ENCODE data around the gene NKD2.
"Not testable (repeated sequence)": the region's sequence is repeated elsewhere in the genome, so short reads cannot be mapped to it uniquely, and the experiment has no call there.

Gene NKD2

DNA sequence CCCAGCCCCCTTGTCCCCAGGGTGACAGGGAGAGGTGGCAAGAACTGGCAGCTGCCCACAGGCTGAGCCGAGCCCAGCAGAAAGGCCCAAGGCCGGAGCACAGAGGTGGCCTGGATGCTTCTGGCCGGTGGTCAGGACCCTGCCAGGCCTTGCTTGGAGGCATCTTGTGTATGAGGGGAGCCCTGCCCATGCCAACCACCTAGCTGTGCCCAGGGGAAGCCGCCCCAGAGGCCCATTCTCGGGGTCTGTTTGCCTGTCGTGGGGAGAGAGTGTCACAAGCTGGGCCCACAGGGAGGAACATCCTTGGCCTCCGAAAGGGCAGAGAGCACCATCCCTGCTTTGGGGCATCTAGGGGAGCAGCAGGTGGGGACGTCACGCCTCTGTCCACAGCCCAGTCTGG lies 10.0 kb downstream of the NKD2 start:
- H3K36me3 ChIP-seq (ENCODE audit: insufficient read depth, low read length), result no peaks in the 10 kb centered on the region
- no peaks in the 10 kb centered on the region for H3K4me1 ChIP-seq (ENCODE audit: insufficient read depth, low read length)
- no peak overlapping the region for H3K9ac ChIP-seq (ENCODE audit: low read depth, low read length)
- H3K9me3 ChIP-seq (ENCODE audit: control insufficient read depth, insufficient read depth, low read length), result no peaks in the 10 kb centered on the region

DNA sequence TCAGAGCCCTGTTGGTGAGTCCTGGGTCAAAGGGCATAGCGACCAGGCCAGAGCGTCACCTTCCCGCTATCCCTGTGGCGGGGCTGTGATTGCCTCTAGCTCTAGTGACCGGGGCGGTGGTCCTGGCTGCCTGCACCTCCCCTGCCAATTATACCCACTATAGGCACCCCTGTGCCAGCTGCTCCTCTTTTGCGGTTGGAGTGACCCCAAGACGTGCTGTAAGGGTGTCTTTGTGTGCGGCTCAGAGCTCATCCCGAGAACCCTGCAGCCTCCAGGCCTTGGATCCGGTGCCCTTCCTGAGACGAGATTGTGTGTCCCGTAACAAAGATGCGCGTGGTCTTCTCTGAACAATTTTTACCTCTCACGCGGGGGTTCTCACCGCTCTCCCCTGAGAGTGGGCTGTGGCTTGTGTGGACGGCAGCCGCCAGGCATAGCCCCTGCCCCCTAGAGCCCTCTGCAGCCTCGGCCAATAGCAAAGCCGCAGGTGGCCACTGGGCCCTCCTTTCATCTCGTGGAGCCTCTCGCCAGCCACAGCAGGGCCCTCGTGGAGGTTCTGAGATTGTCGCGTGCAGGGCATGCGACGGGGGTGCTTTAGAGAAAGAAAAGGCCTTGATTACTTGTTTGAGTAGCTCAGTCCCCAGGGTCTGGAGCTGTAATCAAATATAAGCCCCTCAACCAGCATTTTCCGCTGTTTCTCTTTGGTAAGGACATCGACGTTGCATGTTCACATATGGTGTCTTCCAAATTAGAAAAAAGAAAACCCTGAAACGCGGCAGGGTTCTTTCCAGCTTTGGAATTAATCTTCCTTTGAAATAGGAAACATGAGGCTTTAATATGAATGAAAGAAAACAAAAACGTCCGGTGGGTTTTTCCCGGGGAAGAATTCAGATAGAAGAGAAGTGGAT lies 10.7 kb downstream of the NKD2 start:
- H3K4me1 ChIP-seq (ENCODE audit: insufficient read depth, low read length), result no peaks in the 10 kb centered on the region
- no peaks in the 10 kb centered on the region for H3K9me3 ChIP-seq (ENCODE audit: control insufficient read depth, insufficient read depth, low read length)
- H3K36me3 ChIP-seq (ENCODE audit: insufficient read depth, low read length), result no peaks in the 10 kb centered on the region
- H3K9ac ChIP-seq (ENCODE audit: low read depth, low read length), result no peak overlapping the region

DNA sequence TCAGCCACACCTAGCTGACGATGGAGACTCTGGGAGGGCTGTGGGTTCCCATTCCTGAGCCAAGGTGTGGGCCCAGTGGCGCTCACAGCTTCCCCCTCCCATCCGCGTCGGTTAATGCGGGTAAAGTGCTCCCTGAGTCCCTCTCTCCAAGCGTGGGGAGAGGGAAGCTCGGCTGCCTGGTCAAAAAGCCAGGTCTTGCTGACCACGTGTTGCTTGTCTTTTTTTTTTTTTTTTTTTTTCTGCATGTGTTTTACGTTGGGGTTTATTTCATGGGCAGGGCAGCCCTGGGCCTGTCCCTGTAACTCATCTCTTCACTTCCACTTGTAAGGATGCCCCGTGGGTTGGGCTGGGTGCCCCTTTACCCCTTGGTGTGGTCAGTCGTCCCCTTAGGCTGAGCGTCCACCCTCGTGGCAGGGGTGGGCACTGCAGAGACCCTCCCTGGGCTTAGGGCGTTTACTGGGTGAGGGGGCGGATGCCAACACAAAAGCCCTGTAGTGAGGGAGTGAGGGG lies 11.9 kb downstream of the NKD2 start:
- no peaks in the 10 kb centered on the region for H3K4me1 ChIP-seq (ENCODE audit: insufficient read depth, low read length)
- H3K36me3 ChIP-seq (ENCODE audit: insufficient read depth, low read length), result no peaks in the 10 kb centered on the region
- H3K9ac ChIP-seq (ENCODE audit: low read depth, low read length), result no peak overlapping the region
- H3K9me3 ChIP-seq (ENCODE audit: control insufficient read depth, insufficient read depth, low read length), result no peaks in the 10 kb centered on the region

DNA sequence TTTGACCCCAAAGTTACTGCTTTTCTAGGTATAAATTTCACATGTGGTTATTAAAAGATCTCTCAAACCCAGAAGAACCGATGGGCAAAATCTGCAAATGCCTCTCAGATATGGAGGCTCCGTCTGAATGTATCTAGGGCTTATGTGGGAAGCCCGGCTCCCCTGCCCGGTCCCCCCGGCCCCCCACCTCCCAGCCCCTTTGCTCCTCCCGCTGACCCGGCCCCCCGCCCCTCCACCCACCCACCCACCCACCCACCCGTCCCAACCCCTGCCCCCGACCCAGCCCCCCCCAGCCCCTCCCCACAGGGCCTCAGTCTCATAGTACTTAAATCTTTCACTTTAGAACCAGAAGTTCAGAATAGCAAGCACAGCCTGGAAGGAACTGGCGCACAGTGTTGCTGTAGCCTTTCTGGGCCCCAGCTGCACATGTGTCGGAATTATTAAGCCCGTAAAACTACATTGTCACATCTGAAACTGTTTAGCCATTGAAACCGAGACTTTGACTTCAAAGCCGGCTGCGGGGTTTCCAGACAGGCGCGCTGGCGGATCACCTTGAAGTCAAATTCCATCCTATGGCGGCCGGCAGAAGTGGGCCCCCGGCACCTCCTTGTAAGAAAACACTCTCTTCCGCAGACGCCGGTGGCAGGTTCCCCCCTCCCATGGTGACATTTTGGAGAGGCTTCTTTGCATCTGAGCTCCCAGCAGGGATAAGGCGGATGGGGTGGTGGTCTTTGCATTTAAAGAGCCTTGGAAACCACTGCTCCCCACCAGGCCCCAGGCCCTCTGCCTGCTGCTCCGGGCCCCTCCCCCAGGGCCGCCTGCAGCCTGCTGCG lies 12.8 kb downstream of the NKD2 start:
- H3K4me1 ChIP-seq (ENCODE audit: insufficient read depth, low read length), result no peaks in the 10 kb centered on the region
- no peak overlapping the region for H3K9ac ChIP-seq (ENCODE audit: low read depth, low read length)

DNA sequence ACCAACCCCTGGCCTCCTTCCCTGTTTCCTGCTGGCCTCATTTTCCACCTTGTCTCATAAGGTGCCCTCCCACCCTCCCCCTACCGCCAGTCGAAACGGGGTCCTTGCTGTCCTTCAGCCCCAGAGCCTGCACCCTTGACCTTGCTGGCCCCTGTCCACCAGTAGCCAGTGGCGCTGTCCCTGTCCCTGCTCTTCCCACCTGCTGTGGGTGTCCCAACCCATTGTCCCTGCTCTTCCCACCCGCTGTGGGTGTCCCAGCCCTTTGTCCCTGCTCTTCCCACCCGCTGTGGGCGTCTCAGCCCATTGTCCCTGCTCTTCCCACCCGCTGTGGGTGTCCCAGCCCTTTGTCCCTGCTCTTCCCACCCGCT lies 13.4 kb downstream of the NKD2 start:
- not testable (repeated sequence) for H3K36me3 ChIP-seq (ENCODE audit: insufficient read depth, low read length); H3K9me3 ChIP-seq (ENCODE audit: control insufficient read depth, insufficient read depth, low read length); H3K4me1 ChIP-seq (ENCODE audit: insufficient read depth, low read length); H3K9ac ChIP-seq (ENCODE audit: low read depth, low read length)

More for the DNA sequence above, 12.8 kb downstream of the NKD2 start:
- Histone ChIP-seq H3K36me3 (ENCODE audit: insufficient read depth, low read length) (no peaks in the 10 kb centered on the region), H3K9me3 (ENCODE audit: control insufficient read depth, insufficient read depth, low read length) (no peaks in the 10 kb centered on the region)

DNA sequence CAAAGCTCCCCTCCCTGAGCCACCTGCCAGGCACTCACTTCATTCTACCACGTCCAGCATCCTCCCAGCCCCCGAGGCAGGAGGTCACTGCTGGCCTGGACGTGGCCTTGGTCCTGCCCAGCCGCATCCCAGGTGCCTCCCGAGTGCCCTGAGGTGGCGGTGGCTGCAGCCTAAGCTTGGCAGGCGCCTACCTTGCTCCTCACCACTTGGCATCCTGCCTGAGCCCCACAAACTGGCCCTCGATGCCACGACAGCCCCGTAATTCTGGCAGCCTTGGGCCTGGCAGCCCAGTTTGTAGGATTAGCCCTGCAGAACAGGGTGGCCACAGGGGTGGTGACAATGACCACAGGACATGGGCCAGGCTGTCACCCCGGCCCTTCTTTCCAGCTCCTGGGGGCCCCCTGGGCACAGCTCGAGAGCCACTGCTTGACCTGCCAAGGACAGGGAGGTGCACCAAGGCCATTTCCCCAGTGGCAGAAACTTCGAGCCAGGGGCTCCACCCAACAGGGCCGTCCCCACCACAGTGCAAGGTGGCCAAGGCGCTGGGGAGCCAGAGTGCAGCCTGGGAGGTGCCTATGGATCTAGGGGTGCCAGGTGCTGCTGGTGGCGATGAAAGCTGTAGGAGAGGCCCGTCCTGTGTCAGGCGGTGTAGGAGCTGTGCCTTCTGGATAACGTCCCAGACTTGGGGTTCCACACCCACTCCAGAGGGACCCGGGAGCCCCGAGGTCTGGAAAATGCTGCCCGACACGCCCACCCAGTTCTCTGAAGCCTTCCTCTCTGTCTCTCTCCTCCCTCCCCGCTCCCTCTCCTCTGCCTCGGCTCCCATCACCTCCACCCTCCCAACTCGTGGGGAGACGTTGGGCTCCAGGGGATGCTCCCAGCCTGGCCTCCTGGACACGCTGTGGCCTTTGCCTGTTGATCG lies 18.4 kb downstream of the NKD2 start:
- Histone ChIP-seq H3K9me3 (ENCODE audit: control insufficient read depth, insufficient read depth, low read length) (no peaks in the 10 kb centered on the region), H3K4me1 (ENCODE audit: insufficient read depth, low read length) (no peaks in the 10 kb centered on the region; the same call in 1 of the 2 replicates), H3K9ac (ENCODE audit: low read depth, low read length) (no peak overlapping the region), H3K36me3 (ENCODE audit: insufficient read depth, low read length) (no peaks in the 10 kb centered on the region)

DNA sequence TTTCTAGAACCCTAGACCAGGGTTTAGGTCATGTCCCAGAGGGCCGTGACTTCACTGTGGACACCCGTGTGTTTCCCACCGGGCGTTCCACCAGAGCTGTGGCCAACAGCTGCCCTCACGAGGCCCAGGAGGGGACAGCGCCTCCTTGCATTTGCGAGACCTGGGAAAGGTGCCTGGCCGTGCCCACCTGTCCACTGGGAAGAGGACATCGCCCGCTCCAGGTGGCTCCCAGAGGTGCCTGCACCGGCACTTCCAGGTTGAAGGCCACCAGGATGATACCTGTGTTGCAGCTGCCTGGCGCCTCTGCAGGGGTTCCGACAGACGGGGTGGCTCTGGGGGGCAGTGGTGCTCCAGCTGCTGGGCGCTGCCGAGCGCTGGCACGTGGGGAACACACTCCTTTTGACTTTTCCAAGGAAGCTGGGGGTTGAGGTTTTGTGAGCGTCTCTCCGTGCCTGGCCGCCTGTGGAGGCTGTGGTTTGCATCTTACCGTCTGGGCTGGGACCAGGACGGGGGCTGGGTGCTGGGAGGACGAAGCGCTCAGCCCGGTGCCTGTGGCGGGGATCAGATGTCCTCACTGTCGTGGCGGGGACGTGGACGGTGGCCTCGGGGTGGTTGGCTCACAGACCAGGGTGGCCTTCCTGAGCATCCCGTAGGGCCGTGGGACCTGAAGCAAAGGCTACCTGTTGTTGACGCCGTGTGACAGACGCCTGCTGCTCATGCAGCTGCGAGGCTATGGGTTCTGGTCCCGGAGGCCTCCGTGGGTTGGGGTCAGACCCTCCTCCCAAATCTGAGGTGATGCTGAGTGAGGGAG lies 19.2 kb downstream of the NKD2 start:
- Histone ChIP-seq H3K4me1 (ENCODE audit: insufficient read depth, low read length) (no peaks in the 10 kb centered on the region; the same call in 1 of the 2 replicates), H3K9me3 (ENCODE audit: control insufficient read depth, insufficient read depth, low read length) (no peaks in the 10 kb centered on the region), H3K36me3 (ENCODE audit: insufficient read depth, low read length) (no peaks in the 10 kb centered on the region), H3K9ac (ENCODE audit: low read depth, low read length) (no peak overlapping the region)

DNA sequence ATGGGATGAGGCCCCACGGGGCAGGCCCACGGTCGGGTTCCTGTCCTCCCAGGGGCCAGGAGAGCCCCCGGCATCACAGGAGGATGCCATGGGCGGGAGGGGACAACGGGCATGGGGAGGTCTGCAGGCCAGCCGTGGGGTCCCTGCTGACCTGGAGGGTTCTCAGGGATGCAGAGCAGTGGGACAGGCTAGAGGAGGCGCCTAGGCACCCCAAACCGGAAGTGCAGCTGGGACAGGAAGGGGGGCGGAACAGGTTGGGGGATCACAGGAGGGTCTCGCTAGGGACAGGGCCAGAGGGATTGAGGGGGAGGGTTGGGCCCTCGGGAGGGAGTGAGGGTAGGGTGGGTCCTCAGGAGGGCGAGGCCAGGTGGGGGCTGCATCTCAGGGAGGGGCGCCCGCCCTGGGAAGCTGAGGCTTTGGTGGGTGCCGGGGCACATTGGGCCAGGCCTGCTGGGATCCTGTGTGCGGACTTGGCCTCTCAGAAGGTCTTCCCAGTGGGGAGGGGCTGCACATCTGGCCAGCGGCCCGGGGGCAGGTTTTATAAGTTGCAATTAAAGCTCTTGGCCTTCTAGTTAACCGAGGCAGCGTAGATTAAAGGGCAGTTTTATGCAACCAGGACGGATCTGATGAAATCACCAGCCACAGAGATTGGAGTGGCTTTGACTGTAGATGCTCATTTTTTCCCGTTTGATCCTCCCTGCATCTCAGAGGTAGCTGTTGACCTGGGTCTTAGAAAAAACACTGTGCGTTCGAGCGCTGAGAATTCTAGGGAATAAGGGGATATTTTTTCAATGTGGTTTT lies 20.1 kb downstream of the NKD2 start:
- H3K9ac ChIP-seq (ENCODE audit: low read depth, low read length), result no peak overlapping the region
- H3K4me1 ChIP-seq (ENCODE audit: insufficient read depth, low read length), result no peaks in the 10 kb centered on the region; the same call in 1 of the 2 replicates
- H3K9me3 ChIP-seq (ENCODE audit: control insufficient read depth, insufficient read depth, low read length), result no peaks in the 10 kb centered on the region
- H3K36me3 ChIP-seq (ENCODE audit: insufficient read depth, low read length), result no peaks in the 10 kb centered on the region

DNA sequence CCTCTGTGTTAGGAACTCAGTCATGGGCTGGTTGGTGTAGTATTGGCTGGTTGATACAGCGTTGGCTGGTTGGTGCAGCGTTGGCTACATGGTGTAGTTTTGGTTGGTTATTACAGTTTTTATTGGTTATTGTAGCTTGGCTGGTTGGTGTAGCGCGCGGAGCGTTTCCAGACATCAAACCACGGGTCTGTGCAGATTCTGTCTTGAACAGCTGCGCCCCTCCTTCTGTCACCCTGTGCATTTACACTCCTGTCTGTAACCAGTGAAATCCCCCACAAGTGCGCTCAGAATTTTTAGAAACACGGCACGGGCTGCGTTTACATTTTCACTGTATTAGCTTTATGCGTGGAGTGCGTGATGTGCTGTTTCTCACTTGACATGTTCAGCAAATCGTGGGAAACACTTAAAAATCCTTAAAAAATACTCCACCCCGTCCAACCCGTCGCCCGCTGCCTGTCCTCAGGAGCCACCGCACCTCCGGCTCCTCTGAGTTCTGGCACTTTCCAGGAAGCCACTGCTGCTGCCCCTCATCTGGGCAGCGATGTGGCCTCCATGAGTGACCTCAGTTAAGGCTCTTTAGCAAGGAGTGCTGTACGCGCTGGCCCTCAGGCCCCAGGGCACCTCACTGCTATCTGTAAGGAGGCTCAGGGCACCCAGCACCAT lies 20.8 kb downstream of the NKD2 start:
- Histone ChIP-seq H3K9ac (ENCODE audit: low read depth, low read length) (no peak overlapping the region), H3K36me3 (ENCODE audit: insufficient read depth, low read length) (no peaks in the 10 kb centered on the region), H3K4me1 (ENCODE audit: insufficient read depth, low read length) (no peaks in the 10 kb centered on the region; the same call in 1 of the 2 replicates), H3K9me3 (ENCODE audit: control insufficient read depth, insufficient read depth, low read length) (no peaks in the 10 kb centered on the region)

DNA sequence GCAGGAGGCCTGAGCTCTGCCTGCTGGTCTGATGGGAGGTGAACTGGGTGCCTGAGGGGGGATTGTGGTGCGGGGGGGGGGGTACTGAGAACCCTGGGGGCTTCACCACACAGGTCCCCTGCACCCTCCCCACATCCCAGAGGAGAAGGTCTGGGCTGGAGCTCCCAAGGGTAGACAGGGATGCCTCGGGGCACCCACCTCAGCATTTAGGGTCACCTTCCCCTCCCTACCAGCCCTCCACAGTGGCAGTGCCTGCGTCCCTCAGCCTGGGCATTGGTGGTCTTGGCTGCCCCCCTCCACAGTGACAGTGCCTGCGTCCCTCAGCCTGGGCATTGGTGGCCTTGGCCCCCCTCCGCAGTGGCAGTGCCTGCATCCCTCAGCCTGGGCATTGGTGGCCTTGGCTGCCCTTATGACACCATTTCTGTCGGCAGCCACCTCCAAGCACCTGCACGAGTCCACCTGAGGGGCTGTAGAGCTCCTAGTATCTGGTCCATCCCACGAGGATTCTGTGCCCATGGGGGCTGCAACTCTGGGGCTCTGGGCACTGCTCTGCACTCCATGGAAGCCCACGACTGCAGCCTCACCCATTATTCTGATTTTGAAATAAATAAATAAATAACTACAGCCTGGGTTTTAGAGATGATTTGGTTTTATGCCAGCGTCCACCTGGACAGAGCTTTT lies 21.5 kb downstream of the NKD2 start:
- Histone ChIP-seq H3K9me3 (ENCODE audit: control insufficient read depth, insufficient read depth, low read length) (no peaks in the 10 kb centered on the region), H3K4me1 (ENCODE audit: insufficient read depth, low read length) (no peaks in the 10 kb centered on the region; the same call in 1 of the 2 replicates), H3K36me3 (ENCODE audit: insufficient read depth, low read length) (no peaks in the 10 kb centered on the region), H3K9ac (ENCODE audit: low read depth, low read length) (no peak overlapping the region)

DNA sequence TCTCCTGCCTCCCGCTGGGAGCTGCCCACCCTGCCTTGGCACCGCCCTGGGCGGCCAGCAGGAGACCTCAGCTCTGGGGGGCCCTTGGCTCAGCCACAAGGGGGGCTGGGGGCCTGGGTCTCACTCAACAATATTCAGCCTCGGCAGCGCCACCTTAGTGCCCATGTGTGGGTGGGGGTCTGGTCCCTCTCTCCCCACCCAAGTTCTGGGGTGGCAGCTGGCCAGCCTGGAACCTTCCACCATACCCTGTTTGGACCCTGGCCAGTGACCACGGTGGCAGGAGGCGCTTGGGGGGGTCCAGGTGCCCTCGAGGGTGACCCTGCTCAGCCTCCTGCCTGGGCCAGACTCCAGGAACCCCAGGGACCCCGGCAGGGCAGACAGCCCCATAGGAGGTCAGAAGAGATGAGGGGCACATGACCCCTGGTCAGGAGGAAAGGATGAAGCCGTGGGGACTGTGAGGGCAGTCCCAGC lies 22.2 kb downstream of the NKD2 start:
- Histone ChIP-seq H3K9me3 (ENCODE audit: control insufficient read depth, insufficient read depth, low read length) (no peaks in the 10 kb centered on the region), H3K36me3 (ENCODE audit: insufficient read depth, low read length) (no peaks in the 10 kb centered on the region), H3K9ac (ENCODE audit: low read depth, low read length) (no peak overlapping the region), H3K4me1 (ENCODE audit: insufficient read depth, low read length) (no peaks in the 10 kb centered on the region; the same call in 1 of the 2 replicates)
